ENCODE measurements around the gene TMEM52B. TPM values are rescaled to one million over a fixed set of nuclear protein-coding genes. Genes with fewer than 3 reads are reported as not detected.

The TMEM52B gene
- total RNA-seq, 1 donor from 2014 or later = not detected

DNA sequence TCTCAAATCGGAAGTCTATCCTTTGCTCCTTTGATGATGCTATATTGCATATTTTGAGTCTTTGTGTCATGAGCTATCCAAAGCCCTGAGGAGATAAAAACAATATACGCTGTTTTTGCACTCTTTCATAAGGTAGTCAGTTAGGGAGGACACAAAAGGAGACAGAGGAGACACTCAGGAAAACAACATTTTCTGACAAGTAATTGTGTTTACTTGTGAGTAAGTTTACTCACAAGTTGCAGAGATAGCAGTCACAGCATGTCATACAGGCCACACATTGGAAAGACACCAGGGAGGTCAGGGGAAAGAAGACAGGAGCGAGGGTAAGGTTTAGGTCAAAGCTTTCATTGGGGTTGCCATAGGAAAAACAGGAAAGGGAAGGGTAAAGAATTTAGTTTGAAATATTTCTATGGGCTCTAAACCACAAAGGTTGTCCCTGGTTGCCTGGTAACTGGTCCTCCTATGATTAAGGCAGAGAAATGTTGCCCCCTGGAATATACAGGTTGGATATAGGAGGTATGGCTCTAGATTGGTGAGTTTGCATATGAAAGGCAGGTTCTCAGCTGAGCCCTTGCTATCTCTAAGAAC lies 26.5 kb downstream of the TMEM52B start:
- no peaks in the 10 kb centered on the region for H3K27me3 Mint-ChIP-seq (ENCODE audit: low read depth)
- no peak overlapping the region for H3K27ac Mint-ChIP-seq (ENCODE audit: unreplicated experiment)
- no peaks in the 10 kb centered on the region for H3K36me3 Mint-ChIP-seq (ENCODE audit: low read depth)
- DNase-seq (ENCODE audit: low read depth, low spot score) = no peak
- no peaks in the 10 kb centered on the region for H3K9me3 Mint-ChIP-seq
- TF ChIP-seq CTCF (conservative IDR thresholded peaks at IDR 0.05) = no peak
- no peak overlapping the region for H3K4me3 Mint-ChIP-seq
- no peaks in the 10 kb centered on the region for H3K4me1 Mint-ChIP-seq

- no peak for TF ChIP-seq CTCF (conservative IDR thresholded peaks at IDR 0.05)
- no peak for DNase-seq (ENCODE audit: low read depth, low spot score)
- Mint-ChIP-seq H3K9me3 (no peaks in the 10 kb centered on the region), H3K4me3 (no peak overlapping the region), H3K36me3 (ENCODE audit: low read depth) (no peaks in the 10 kb centered on the region), H3K27me3 (ENCODE audit: low read depth) (no peaks in the 10 kb centered on the region), H3K27ac (ENCODE audit: unreplicated experiment) (no peak overlapping the region), H3K4me1 (peaks cover 2% of the 10 kb centered on the region)
Measured at GRCh38 chr12:10207136-10207535, 28.3 kb downstream of the TMEM52B start.

DNA sequence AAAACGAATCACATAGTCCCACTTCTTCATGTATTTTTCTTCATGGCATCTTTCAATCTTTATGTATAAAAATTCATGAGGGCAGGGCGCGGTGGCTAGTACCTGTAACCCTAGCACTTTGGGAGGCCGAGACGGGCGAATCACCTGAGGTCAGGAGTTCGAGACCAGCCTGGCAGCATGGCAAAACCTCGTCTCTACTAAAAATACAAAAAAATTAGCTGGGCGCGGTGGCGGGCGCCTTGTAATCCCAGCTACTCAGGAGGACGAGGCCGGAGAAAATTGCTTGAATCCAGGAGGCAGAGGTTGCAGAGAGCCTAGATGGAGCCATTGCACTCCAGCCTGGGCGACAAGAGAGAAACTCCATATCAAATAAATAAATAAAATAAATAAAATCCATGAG lies 31.4 kb downstream of the TMEM52B start:
- Mint-ChIP-seq H3K27me3 (ENCODE audit: low read depth) (peaks cover 12% of the 10 kb centered on the region), H3K36me3 (ENCODE audit: low read depth) (no peaks in the 10 kb centered on the region), H3K4me3 (no peak overlapping the region), H3K27ac (ENCODE audit: unreplicated experiment) (no peak overlapping the region), H3K9me3 (no peaks in the 10 kb centered on the region), H3K4me1 (peaks cover 24% of the 10 kb centered on the region)
- TF ChIP-seq CTCF (conservative IDR thresholded peaks at IDR 0.05) = no peak
- no peak for DNase-seq (ENCODE audit: low read depth, low spot score)

DNA sequence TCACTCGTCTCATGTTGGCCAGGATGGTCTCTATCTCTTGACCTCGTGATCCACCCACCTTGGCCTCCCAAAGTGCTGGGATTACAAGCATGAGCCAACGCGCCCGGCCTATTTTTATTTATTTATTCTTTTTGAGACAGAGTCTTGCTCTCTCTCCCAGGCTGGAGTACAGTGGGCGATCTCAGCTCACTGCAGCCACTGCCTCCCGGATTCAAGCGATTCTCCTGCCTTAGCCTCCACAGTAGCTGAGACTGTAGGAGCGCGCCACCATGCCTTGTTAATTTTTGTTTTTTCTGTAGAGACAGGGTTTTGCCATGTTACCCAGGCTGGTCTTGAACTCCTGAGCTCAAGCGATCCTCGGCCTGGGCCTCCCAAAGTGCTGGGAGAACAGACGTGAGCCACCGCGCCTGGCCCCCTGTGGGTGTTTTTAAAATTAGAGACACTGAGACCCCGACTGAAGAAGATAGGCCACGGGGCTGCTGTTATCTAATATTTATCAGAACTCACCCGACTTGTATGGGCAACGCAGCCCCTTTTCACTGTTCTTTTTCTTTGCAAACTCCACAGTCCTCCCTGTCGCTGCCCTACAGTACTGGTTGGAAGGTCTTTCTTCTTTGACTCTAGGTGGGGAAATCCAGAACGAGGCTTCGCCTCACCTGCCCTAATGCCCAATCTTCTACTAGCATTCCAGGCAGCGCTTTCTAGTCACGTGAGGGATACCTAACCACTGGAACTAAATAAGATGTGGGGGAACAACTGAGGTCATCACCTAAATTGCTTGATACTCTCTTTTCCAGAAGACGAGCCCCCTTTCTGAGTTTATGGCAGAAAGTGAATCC lies 32.5 kb downstream of the TMEM52B start:
- no peaks in the 10 kb centered on the region for H3K9me3 Mint-ChIP-seq
- H3K4me3 Mint-ChIP-seq = peak overlapping the region; percentile 61
- no peak for TF ChIP-seq CTCF (conservative IDR thresholded peaks at IDR 0.05)
- H3K4me1 Mint-ChIP-seq = peaks cover 24% of the 10 kb centered on the region
- peaks cover 12% of the 10 kb centered on the region for H3K27me3 Mint-ChIP-seq (ENCODE audit: low read depth)
- H3K27ac Mint-ChIP-seq (ENCODE audit: unreplicated experiment) = no peak overlapping the region
- H3K36me3 Mint-ChIP-seq (ENCODE audit: low read depth) = no peaks in the 10 kb centered on the region
- DNase-seq (ENCODE audit: low read depth, low spot score) = no peak

DNA sequence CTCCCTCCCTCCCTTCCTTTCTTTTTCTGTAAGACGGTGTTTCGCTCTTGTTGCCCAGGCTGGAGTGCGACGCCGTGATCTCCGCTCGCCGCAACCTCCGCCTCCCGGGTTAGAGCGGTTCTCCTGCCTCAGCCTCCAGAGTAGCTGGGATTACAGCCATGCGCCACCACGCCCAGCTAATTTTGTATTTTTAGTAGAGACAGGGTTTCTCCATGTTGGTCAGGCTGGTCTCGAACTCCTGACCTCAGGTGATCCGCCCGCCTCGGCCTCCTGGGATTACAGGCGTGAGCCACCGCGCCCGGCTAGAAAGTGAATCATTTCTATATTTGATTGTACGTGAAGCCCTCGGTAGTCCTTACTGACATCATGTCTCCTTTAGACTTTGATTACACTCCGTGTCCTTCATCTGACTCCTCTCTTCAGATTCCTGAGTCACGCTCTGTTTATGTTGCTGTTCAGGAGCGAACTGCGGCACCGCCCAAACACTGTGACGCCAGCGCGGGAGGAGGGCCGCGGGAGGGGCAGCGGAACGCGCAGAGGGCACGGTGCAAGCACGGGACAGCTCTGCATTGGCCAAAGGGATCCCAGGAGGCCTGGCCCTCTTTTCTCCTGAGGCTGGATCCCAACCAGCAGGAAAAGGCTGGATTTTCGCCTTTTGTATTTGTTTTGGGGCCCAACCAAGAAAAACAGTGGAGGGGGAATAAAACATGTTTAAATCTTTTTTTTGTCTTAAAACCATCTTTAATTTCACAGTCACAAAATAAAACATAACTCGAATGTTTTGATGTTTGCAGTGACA lies 33.3 kb downstream of the TMEM52B start:
- H3K36me3 Mint-ChIP-seq (ENCODE audit: low read depth) = no peaks in the 10 kb centered on the region
- H3K27me3 Mint-ChIP-seq (ENCODE audit: low read depth) = peaks cover 12% of the 10 kb centered on the region
- H3K4me1 Mint-ChIP-seq = peaks cover 24% of the 10 kb centered on the region
- no peaks in the 10 kb centered on the region for H3K9me3 Mint-ChIP-seq
- peak overlapping the region; percentile 93 for H3K27ac Mint-ChIP-seq (ENCODE audit: unreplicated experiment)
- no peak for TF ChIP-seq CTCF (conservative IDR thresholded peaks at IDR 0.05)
- peak overlapping the region; percentile 95 for H3K4me3 Mint-ChIP-seq
- DNase-seq (ENCODE audit: low read depth, low spot score) = peak; percentile 68
